Measurements from ENCODE around the gene TFB1M. TPM values are rescaled to one million over a fixed set of nuclear protein-coding genes. Genes with fewer than 3 reads are reported as not detected.
A peak's percentile ranks its signal among the peaks of the same experiment; 100 is the strongest.
"Not testable (repeated sequence)": the region's sequence is repeated elsewhere in the genome, so short reads cannot be mapped to it uniquely, and the experiment has no call there.

The TFB1M gene
- total RNA-seq, 4 donors from 2014 or later = 10.1 to 21.9 (median 14.8) TPM

DNA sequence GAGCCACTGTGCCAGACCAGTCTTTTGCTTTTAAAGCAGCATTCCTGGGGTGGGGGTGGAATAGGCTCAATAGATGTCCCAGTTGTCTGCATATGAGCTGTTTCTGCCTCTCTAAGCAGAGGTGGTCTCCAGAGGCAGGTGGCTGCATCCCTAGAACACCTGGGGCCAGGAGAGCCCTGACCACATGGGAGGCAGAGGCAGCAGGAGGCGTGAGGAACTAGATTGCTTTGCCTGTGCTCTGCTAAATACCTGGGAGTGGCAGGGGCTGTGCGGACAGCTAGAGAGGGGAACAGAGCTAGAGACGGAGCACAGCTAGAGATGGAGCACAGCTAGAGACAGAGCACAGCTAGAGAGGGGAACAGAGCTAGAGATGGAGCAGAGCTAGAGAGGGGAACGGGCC lies 79.6 kb downstream of the TFB1M start:
- DNase-seq (ENCODE audit: low spot score in 2 of 2) = peak in 1 of 2 donors; percentile 54
- TF ChIP-seq POLR2A (IDR thresholded peaks at IDR 0.05) (no peak), CTCF (IDR thresholded peaks at IDR 0.05) (no peak)
- 80 to 97% methylated on average over 4 of the region's 4 CpGs for WGBS, 2 donors
- intact Hi-C loops (cut with DNase I; ENCODE audit: low total_unique reads) = loop anchor here (10.0 kb wide), 1 partner anchor 310 kb away; no protein-coding TSS in a partner anchor
- no peak overlapping the region for H3K4me3 ChIP-seq (ENCODE audit: low read depth, poor library complexity, severe bottlenecking)

DNA sequence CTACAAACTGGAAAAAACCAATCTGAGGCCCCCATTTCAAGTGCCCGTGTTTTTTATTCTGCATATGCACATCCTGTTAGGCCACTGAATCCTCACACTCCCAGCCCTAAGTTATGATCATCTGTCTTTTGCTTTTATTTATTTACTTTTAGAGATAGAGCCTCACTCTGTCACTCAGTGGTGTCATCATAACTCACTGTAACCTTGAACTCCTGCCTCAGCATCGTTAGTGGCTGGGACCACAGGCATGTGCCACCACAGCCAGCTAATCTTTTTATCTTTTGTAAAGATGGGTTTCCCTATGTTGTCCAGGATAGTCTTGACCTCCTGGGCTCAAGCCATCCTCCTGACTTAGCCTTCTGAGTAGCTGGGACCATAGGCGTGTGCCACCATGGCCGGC lies 80.1 kb downstream of the TFB1M start:
- WGBS, 2 donors = 90 to 96% methylated on average over 3 to 4 of the region's 4 CpGs
- DNase-seq (ENCODE audit: low spot score in 2 of 2) = no peak
- intact Hi-C loops (cut with DNase I; ENCODE audit: low total_unique reads) = loop anchor here (10.0 kb wide), 1 partner anchor 309 kb away; no protein-coding TSS in a partner anchor
- TF ChIP-seq POLR2A (IDR thresholded peaks at IDR 0.05) (no peak), CTCF (IDR thresholded peaks at IDR 0.05) (no peak)
- no peak overlapping the region for H3K4me3 ChIP-seq (ENCODE audit: low read depth, poor library complexity, severe bottlenecking)

- intact Hi-C loops (cut with DNase I; ENCODE audit: low total_unique reads) = loop anchor here (10.0 kb wide), 1 partner anchor 308 kb away; no protein-coding TSS in a partner anchor
Measured at GRCh38 chr6:155232848-155233247, 81.4 kb downstream of the TFB1M start.

GRCh38 chr6:155230975-155231374 lies 83.3 kb downstream of the TFB1M start:
- not testable (repeated sequence) for H3K4me3 ChIP-seq (ENCODE audit: low read depth, poor library complexity, severe bottlenecking); DNase-seq (ENCODE audit: low spot score in 2 of 2)
- 74 to 88% methylated on average over 4 of the region's 4 CpGs for WGBS, 2 donors
- intact Hi-C loops (cut with DNase I; ENCODE audit: low total_unique reads) = loop anchor here (10.0 kb wide), 1 partner anchor 306 kb away; no protein-coding TSS in a partner anchor

More at GRCh38 chr6:155232848-155233247, 81.4 kb downstream of the TFB1M start:
- no peak for DNase-seq (ENCODE audit: low spot score in 2 of 2)
- H3K4me3 ChIP-seq (ENCODE audit: low read depth, poor library complexity, severe bottlenecking) = no peak overlapping the region
- WGBS, 2 donors = 67 to 80% methylated on average over 6 of the region's 6 CpGs
- TF ChIP-seq CTCF (IDR thresholded peaks at IDR 0.05) (no peak), POLR2A (IDR thresholded peaks at IDR 0.05) (no peak)

GRCh38 chr6:155228546-155229166 lies 85.6 kb downstream of the TFB1M start:
- 45 to 50% methylated on average over 10 to 13 of the region's 13 CpGs for WGBS, 2 donors
- intact Hi-C loops (cut with DNase I; ENCODE audit: low total_unique reads) = no loop called here
- no peak for DNase-seq (ENCODE audit: low spot score in 2 of 2)
- no peak for TF ChIP-seq CTCF (IDR thresholded peaks at IDR 0.05)
- H3K4me3 ChIP-seq (ENCODE audit: low read depth, poor library complexity, severe bottlenecking) = no peak overlapping the region

DNA sequence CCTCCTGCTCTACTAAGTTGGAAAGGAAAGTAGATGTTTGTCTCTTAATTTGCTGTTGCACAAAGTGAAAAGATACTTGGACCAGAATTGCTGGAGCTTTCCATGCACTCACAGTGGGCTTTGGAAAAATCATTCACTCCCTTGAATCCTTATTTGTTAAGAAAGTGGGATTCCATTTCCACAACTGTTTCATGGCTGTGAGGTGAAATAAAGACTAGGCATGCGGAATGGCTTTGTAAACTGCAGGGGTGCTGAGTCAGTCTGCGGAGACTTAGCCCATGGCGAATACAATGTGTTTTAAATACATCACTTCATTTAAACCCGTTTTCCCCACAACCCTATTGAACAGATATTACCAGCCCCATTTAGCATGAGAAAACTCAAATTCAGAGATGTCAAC lies 87.2 kb downstream of the TFB1M start:
- H3K4me3 ChIP-seq (ENCODE audit: low read depth, poor library complexity, severe bottlenecking) = no peak overlapping the region
- DNase-seq (ENCODE audit: low spot score in 2 of 2) = no peak
- intact Hi-C loops (cut with DNase I; ENCODE audit: low total_unique reads) = no loop called here
- no peak for TF ChIP-seq CTCF (IDR thresholded peaks at IDR 0.05)
- TF ChIP-seq POLR2A (IDR thresholded peaks at IDR 0.05) = no peak
- WGBS, 2 donors = 90 to 95% methylated on average over 4 of the region's 4 CpGs
